GM19240 (cell line): ENCODE measurements around the gene PRKAR2B.
"Not testable (repeated sequence)": the region's sequence is repeated elsewhere in the genome, so short reads cannot be mapped to it uniquely, and the experiment has no call there.

Source experiments
- DNase-seq: peaks from one replicate; pipeline ENCODE4 v3.0.0; 2011; ENCODE audit warnings: low spot score; ENCODE audit not compliant: insufficient read length

The PRKAR2B gene

DNA sequence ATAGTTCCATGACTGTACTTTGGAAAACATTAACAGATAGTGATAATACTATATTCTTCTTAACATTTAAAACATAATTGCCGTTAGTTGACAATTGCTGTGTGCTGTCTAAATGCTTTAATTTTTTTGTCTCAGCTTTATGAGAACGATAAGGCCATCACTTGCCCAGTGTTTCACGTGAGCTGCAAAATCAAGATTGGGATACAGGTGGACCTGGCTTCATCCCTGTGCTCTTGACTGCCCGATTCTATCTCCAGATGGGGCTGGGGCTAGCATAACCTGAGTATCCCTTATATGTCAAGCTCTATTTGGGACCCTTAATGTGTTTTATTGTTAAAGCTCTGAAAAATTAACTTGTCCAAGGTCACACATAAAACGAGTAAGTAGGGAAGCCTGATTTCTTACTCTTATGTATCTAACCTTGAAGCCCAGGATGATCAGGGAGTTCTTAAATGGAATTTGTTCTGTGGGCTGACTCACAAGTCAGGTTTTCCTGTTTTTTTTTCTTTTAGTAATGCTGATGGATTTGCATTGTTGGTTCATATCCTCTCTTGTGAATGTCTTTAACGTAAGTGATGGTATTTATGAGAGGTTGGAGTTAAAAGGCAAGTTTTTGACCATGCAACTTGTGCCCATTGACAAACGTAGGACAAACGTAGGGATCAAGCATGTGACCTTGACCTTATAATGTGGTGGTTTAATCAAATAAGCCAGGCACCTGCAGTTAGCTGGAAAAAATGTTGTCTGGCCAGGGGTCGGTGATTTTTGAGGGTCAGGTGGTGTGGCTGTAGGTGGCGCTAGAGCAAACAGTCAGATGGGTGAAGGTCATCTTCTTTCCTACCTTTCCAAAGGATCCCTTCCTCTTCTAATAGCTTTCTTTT, 3.6 kb downstream of the PRKAR2B start:
- DNase-seq, result no peak

DNA sequence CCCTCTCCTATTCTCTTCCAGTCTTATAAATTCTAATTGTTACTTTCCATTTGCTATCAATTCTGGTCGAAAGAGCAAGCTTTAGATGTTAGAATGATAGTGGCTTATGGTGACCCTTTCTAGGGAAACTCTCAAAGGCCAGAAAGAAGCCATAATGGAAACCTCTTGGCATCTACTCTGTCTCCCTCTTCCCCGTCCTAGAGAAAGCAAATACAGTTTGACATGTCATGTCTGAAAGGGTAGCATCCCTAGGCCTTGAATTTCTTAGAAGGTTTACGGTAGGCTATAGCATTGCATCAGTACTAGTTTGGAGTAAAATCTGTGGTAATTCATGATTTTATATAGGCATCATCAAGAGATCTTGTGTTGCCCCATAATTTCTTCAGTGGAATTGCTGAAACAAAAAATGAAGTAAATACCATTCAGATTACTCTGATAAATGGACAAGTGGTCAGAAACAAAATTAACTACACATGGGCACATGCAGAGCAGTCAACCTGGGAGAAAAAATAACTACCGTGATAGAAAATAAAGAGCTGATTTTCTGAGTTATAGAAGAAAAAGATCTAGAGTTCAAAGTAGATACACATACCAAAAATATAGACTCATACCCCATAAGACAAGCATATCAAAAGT, 4.4 kb downstream of the PRKAR2B start:
- DNase-seq, result no peak

DNA sequence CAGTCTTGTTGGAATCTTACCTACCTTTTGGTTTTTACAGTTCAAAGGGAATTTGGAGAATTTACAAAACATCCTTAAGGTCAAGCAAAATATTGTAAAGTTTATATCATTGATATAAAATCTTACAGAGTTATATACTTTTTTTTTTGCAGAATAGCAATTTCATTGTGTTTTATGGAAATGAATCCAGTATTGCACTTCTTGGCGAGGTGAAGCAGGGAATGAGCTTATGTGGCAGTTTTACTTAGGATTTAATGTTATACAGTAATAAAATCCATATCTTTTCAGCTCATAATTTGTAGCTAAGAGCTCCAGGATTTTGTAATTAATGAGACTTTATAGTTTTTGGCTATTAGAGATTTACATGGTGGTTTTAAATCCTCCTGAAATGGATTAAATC, 5.0 kb downstream of the PRKAR2B start:
- DNase-seq, result no peak

DNA sequence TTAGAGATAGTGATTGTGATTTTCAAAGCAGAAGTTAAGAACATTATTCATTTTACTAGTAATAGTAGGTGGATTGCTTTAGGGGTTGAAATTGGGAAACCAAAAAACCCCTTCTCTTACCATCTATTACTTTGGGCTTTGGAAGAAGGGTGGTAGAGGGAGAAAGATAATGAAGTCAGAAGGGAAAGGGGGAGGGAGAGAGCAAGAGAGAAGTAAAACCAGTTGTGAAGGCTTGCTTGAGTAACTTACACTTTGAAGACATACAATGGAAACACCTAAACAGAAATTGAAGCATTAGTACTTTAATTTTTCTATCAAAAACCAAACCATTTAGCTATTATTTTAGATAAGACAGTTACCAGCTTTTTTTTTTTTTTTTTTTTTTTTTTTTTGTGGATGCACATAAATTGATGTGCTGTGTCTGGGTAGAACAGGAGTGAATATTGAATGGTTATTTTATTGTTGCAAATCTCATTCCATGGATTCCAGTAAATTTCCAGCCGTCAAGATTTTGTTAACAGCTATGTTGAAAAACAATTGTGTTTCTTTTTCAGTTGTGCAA, 5.5 kb downstream of the PRKAR2B start:
- no peak for DNase-seq

DNA sequence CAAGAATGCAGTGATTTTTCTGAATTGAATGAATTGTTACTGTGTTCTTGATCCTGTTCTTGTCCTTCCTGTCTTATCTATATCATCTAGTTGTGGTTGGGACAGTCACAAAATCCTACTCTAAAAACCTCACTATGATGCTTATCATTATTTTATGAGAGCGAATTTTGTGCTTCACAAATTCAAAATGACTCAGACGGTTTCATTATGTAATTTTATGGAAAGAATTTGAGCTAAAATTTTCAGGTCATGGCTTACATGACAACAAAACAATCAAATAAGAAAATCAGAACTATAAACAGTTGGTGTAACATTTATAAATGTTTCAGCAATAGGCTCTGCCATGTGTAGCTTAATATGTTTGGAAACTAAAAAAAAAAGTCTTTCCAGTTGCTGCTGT, 6.9 kb downstream of the PRKAR2B start:
- no peak for DNase-seq

DNA sequence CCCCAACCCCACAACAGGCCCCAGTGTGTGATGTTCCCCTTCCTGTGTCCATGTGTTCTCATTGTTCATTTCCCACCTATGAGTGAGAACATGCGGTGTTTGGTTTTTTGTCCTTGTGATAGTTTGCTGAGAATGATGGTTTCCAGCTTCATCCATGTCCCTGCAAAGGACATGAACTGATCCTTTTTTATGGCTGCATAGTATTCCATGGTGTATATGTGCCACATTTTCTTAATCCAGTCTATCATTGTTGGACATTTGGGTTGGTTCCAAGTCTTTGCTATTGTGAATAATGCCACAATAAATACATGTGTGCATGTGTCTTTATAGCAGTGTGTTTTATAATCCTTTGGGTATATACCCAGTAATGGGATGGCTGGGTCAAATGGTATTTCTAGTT, 10.5 kb downstream of the PRKAR2B start:
- not testable (repeated sequence) for DNase-seq

DNA sequence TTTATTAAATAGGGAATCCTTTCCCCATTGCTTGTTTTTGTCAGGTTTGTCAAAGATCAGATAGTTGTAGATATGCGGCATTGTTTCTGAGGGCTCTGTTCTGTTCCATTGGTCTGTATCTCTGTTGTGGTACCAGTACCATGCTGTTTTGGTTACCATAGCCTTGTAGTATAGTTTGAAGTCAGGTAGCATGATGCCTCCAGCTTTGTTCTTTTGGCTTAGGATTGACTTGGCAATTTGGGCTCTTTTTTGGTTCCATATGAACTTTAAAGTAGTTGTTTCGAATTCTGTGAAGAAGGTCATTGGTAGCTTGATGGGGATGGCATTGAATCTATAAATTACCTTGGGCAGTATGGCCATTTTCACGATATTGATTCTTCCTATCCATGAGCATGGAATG, 11.6 kb downstream of the PRKAR2B start:
- not testable (repeated sequence) for DNase-seq

DNA sequence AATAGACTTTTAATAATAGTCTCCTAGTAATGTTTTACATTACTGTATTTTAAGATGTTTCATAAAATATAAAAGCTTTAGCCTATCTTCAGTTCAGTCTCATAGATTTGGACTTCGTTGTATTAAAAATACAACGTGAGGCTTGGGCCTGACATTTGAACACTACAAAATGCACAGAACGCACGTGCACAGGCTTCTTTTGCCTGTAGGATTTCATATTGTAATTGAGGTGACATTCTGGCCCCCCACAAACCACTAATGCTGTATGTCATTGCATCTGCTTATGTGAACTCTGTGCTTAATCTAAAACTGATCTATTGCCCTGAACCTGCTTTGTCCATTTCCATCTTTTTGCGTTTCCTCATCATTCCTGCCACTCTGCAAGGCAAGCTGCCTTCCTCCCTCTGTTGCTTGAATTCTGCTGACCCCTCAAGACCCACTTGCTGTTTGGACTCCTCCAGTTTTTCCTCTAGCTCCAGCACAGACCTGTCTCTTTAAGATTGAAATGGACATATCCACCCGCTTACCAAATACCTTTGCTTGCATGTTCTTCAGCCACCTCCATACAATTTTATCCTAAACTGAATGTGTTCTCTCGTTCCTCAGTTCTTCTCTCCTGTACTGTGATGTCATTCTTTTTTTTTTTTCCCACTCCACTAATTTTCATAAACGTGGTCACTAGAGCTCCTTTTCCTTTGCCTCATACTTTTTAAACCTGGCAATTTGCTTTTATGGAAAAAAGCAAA, 12.4 kb downstream of the PRKAR2B start:
- DNase-seq, result no peak

DNA sequence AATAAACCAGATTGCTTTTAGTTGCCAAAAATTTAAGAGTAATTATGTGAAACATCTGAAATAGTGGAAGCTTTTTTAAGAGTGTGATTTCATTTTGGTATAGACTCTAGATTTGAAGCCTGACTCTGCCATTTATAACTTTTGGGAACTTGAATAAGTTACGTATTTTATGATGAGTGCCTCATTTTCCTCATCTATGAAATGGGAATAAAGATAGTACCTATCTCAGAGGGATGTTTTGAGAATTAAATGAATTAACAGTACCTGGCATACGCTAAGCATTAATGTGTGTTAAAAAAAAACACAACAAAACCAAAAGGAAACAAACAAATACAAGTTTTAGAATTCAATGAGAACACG, 12.9 kb downstream of the PRKAR2B start:
- no peak for DNase-seq

DNA sequence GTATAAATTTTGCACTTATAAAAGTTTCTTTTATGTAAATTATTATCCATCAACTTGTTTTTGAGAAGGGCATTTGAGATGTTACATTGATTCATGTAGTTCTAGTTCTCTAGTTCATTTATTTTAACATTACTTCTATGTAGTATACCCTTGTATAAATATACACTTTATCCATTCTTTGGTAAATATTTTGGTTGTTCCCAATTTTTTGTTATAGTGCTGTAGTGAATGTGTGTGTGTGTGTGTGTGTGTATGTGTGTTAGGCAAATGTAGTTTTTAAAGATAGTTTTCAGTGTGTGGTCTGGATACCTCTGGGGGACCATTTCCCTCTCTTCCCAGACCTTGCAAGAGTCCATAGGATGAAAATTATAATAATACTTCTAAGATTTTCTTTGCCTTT, 15.0 kb downstream of the PRKAR2B start:
- DNase-seq, result no peak

DNA sequence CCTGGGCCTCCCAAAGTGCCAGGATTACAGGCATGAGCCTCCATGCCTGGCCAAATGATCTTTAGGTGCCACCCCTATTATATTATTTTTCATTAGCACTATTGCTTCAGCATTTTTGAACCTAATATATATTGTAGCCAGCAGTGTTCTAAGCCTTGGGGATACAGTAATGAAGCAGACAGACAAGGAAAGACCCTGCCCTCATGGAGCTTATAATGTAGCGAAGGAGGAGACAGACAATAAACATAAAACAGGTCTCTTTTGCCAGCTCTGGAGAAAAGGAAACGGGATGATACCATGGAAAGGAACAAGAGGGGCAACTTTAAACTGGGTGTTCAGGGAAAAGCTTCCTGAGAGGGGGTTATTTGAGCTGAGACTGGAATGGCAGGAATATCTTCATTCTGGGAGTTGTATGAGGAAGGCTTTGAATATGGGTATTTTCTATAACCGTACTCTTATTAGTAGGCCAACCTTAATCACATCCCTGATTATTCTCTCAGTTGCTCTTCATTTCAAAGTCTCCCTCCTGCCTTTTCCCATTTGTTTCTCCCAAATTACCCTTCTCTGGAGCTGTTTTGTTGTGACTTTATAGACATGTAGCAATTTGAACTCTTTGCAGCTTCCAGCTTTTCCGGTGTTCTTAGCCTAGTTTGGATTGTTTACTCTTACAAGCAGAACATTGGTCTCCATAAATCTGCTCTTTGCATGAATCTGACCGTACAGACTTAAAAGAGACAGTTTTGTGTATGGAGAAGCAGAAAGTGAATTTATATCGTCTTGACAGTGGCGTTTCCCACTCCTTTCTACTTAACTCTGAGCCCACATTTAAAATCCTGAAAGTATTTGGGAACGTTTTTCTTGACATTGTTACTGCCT, 19.0 kb downstream of the PRKAR2B start:
- DNase-seq, result no peak

DNA sequence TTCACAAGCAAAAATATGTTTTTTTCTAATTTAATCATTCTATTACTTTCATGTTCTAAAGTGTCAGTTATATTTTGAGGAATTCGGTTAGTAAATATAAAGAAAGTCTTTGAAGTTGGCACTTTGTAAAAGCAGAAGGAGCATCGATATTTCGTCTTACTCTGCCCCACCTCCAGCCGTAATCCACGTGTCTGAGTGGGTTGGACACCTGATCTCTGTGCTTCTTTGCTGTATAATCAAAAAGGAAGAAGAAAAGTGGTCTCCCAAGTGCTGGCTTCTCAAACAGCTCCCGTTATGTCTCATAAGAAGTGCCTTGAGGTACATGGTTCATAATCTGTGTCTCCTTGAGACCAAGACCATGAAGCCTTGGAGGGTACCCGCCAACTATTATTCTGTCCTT, 19.8 kb downstream of the PRKAR2B start:
- DNase-seq, result no peak

DNA sequence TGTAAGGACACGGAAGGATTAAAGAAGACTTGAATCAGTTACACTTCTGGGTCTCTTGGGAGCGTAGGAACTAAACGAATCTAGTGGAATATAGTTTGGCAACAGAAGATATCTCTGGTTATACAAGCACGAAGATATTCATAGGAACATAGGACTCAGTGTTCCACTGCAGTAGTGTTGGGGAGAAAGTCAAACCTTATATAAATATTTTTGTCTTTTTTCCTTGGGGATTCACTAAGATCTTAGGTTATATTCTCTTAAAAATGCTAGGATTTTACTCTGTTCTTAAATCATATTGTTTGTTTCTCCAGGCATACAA, 21.4 kb downstream of the PRKAR2B start:
- DNase-seq, result no peak

DNA sequence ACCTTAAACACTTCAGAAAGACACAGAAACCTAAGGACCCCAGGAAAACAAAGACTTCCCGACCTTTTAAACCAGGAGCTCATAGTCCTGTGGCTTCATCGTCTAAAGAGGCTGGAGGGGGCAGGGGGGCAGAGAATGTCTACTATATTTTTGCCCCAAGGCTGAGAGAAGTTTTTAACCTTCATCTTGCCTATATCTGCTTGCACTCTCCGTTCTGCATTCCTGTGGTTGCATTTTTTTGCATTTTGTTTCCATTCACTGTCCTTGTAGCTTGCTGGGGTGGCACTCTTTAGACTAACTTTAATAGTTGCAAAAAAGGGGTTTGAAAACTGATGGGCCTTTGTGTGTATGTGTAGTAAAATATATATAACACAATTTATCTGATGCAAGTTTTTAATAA, 23.7 kb downstream of the PRKAR2B start:
- DNase-seq, result no peak

DNA sequence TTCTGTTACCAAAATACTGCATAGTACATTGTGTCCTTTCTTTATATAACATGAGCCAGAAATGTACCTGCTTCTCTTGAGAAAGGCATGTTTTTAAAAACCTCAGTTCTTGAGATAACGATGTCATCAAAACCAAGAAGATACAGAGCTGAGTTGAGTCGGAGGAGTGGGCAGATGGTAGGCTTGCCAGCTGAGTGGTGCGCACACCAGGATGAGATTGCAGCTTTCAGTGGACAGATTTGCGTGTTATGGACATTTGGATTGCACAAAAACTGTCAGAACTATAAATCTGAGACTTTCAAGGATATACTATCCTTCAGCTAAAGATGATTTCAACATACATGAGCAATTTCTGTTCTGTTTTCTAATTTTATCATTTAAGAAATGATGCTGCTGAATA, 25.0 kb downstream of the PRKAR2B start:
- no peak for DNase-seq

DNA sequence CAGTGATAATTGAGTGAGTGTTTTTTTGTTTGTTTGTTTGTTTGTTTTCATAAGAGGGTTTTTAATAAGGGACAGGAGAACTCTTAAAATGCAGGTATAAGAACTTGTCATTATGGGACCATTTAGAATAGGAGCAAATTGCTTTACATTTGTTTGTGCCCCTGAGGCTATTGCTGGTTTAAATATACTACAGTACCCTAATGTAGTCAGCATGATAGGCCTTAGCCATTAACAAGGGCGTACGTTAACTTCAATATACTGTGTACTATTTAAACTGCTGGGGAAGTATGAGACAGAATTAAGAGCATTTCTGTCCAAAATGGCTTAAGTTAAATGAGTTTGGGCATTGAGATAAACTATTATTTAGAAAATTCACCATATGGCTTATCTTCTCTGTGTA, 26.2 kb downstream of the PRKAR2B start:
- no peak for DNase-seq

DNA sequence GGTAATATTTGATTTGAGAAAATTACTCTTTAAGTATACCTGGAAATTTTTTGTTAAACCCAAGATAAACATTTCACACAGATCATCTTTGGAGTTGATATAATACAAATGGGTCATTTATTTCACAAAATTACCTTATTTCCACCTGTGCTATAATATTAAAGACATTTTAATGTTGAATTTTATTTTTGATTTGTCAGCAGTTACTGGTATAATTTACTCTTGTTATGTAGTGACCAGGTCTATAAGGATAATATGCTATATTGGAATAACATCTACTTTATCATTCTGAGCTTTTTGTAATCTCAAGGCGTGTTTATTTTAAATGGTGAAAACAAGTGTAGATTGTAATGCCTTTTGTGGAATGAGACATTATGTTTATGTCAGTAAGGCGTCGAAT, 26.6 kb downstream of the PRKAR2B start:
- no peak for DNase-seq

DNA sequence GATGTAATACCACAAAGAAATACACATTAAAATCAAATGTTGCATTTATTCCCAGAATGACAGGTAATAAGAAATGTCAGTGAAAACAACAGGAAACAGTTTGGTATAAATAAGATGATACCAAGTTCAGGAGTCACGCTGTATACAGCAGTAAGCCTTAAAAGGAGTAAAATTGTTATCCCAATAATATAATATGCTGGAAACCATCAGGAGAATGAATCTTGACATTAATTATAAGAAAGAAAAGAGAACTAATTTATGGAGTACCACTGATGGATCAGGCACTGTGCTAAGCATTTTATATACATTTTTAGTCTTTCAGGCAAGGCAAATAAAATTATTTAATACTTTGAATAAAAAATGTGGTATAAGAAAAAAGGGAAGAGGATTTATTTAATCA, 27.6 kb downstream of the PRKAR2B start:
- DNase-seq, result no peak

DNA sequence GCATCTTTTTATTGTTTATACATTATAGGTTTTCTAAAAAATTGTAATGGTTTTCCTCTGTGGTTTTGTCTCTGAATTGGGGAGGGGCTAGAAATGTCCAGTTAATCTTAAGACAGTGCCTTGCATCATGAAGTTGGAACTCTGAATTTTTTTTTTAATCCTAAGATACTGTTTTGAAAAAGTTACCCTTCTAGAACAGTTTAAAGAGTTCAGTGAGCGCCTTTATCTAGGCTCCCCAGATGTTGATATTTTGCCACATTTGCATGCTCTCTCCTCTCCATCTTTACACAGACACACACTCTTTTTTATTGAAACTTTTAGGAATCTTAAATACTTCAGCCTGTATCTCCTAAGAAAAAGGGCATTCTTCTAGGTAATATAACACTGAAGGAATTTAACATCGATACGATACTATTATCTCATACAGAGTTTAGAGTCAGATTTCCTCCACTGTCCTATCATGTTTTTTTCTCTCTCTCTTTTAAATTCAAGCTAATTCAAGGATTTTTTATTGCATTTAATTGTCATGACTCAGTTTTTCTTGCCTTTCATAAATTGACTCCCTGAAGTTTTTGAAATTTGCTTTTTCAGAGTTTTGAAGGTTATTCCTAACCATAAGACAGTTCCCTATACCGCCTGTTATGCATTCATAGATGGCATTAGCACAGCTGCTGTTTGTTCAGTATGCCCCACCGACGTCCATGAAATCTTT, 31.5 kb downstream of the PRKAR2B start:
- no peak for DNase-seq

DNA sequence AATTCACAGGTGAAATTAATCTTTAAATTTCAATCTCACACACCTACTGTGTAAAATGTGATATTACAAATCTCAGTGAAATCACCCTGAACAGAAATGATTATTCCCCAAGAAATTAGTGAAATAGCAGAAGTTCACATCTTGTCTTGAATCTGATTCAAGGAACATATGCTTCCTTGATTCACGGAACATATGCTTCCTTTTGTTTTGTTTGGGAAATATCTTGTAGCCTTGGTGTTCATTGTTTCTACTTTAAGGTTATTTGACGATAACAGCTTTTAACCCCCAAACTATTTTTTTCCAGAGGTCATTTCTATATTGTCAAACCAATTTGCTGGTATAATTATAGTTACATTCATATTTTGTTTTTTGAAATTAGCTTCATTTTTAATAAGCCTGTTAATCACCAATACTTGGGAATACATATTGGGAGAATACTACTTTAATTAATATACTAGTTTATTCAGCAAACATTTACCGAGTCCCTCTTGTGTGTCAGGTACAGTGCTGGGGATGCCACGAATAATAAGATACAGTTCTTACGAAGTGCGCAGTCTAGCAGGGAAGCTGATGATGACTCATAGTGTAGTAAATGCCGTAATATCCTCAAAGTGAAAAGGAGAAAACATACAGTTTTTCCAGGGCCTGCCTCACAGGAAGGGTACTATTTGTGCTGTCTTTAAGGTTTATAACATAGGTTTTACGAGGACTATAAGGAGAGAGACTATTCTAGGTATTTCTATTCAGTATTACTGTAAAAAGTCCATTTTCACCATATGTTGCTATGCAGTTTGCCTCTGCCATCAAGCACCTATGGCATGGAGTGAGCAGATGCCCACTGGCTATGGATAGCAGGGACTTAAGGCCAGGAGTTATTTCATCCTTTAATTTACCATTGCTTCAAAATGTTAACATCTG, 32.5 kb downstream of the PRKAR2B start:
- no peak for DNase-seq
